ENCODE data around the gene ZNF740.

Gene ZNF740

DNA sequence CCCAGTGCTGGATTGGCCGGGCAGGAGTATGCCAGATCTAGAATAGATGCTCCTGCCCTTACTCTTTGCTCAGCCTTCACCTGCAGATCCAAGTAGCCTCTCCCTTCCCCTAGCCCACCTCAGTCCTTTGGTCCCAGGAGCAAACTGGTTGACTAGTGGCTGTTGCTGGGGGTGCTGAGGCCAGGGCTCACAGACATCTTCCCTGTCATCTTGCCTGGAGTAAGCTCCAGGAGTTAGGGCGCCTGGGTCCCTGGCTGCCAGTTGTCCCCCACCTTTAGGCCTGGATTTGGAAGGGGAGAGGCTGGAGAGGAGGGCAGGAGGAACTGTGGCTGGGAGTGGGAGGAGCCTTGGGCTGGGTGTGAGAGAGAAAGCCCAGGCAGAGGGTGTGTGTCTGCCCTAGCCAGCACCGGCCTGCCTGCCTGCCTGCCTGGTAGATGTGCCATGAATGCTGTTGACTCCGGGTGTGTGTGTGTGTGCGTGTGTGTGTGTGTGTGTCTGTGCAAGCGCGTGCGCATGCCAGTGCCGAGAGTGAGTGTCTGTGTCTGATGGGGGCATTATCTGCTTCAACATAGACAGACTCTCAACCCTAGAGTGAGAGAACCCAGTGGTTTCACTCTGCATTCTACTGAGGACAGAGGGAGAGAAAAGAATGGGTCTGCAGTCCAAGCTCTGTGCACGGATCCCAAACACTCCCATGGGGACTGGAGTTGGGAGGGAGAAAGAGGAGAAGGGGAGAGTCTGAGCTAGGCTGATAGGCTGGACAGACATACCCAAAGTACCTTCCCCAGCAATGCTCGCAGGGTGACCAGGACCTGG lies 52.3 kb downstream of the ZNF740 start:
- peak in 6 of 42 donors; percentile 21 to 53 (median 40) for DNase-seq
- intact Hi-C loops (cut with DNase I): no loop called here

- DNase-seq: no peak
- intact Hi-C loops (cut with DNase I): no loop called here
Measured at GRCh38 chr12:53233671-53234121, 53.2 kb downstream of the ZNF740 start.

DNA sequence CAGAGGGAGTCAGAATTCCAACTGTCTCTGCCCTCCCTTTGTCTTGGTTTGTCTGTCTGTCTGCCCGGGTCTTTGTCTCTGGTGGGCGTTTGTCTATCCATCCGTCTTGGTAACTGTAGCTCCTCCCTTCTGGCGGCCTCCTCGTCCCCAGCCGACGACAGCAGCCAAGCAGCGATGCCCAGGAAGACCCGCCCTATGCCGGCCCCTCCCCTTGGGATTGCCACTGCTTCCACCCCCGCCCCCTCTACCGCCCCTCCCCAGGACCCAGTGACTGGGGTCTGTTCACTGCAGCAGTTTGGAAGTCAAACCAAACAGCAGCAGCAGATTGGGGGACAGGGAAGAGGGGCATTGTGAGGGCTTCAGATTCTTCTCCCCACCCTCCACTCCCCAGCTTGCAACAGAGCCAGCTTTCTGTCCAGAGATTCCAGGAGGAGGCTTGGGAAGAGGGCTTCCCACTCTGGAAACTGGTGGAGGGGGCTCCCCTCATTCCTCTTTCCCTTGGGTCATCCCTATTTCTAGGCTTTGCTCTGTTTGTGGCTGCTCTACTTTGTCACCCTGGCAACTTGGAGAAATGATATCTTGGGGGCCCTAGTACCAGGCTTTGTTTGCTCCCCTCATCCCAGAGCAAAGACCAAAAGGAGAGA lies 53.9 kb downstream of the ZNF740 start:
- intact Hi-C loops (cut with DNase I): no loop called here
- peak in 2 of 42 donors; percentile 37 to 44 for DNase-seq

DNA sequence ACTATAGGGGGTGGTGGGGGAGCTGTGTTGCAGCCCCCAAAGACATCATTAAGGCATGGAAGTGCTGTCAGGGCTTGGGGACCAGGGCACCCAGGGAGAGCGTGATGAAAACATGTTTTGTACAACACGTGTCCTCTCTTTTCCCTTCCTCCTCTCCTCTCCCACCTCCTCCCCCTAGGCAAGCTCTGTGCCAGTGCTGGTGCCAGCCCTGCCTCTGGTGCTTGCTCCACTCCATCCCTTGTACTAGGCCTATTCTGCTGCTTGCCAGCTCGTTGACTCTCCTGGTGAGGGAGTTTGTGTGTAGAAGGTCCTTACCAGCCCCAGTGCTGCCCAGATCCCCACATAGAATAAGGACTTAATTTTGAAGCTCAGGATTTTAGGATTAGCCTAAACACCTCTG lies 54.6 kb downstream of the ZNF740 start:
- DNase-seq: no peak
- intact Hi-C loops (cut with DNase I): no loop called here

GRCh38 chr12:53235742-53236442 lies 55.4 kb downstream of the ZNF740 start:
- intact Hi-C loops (cut with DNase I): no loop called here
- DNase-seq: peak in 2 of 42 donors; percentile 49 to 61

- intact Hi-C loops (cut with DNase I): no loop called here
- no peak for DNase-seq
Measured at GRCh38 chr12:53236443-53237111, 56.1 kb downstream of the ZNF740 start.

- no peak for DNase-seq
Measured at GRCh38 chr12:53239643-53240258, 59.2 kb downstream of the ZNF740 start.

DNA sequence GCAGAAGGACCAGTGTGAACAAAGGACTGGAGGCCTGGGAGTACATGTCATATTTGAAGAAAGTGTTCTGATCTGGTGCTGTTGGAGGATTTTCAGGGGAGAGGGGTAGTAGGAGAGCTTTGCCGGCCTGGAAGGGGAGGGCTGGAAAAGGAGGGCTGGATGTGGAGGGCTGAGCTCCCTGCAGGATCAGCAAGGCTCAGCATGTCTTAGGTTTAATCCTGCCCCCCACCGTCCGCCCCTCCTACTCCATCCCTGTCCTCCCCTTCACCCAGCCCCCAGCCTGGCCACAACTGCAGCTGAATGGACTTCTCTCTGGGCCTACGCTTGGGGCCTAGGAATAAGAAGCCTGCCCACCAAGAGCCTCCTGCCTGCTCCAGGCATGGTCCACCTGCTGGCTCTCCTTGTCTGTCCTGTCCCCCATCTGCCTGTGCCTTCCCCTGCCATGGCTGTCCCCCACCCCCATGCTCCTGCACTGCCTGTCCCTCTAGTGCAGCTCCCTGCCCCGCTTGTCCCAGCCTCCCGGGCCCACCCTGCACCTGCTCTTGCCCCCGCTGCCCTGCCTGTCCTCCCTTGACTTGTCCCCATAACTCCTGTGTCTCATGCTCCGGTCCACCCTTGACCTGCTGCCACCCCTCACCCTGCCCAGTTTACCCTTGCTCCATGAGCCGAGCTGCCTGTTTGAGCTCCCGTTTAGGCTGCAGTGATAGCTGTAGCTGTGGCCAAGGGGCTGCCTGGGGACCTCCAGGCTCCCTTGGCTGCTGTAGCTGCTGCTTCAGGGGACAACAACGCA lies 61.3 kb downstream of the ZNF740 start:
- intact Hi-C loops (cut with DNase I): no loop called here
- no peak for DNase-seq

More at GRCh38 chr12:53239643-53240258, 59.2 kb downstream of the ZNF740 start:
- intact Hi-C loops (cut with DNase I): no loop called here

- no peak for DNase-seq
- intact Hi-C loops (cut with DNase I): no loop called here
Measured at GRCh38 chr12:53244337-53244736, 63.8 kb downstream of the ZNF740 start.
